NCI-H774 (cell line): ENCODE results near the gene NR1H2.
A peak's percentile ranks its signal among the peaks of the same experiment; 100 is the strongest.

ENCODE experiments used
- DNase-seq: peaks from one replicate; lab custom pipeline; 2025; lab: John Stamatoyannopoulos, UW

Gene NR1H2

GRCh38 chr19:50422397-50423278 lies 46.4 kb downstream of the NR1H2 start:
- DNase-seq = no peak

- DNase-seq = no peak
Measured at GRCh38 chr19:50423279-50424113, 47.2 kb downstream of the NR1H2 start.

- no peak for DNase-seq
Measured at GRCh38 chr19:50425581-50425980, 49.3 kb downstream of the NR1H2 start.

- DNase-seq = no peak
Measured at GRCh38 chr19:50427318-50427925, 51.2 kb downstream of the NR1H2 start.

- DNase-seq = no peak
Measured at GRCh38 chr19:50427997-50428425, 51.8 kb downstream of the NR1H2 start.

GRCh38 chr19:50428772-50429463 lies 52.7 kb downstream of the NR1H2 start:
- no peak for DNase-seq

- DNase-seq = no peak
Measured at GRCh38 chr19:50430888-50431342, 54.7 kb downstream of the NR1H2 start.

- DNase-seq = peak; percentile 66
Measured at GRCh38 chr19:50431343-50432220, 55.3 kb downstream of the NR1H2 start.

GRCh38 chr19:50432221-50433028 lies 56.2 kb downstream of the NR1H2 start, which contains the start of gene MYBPC2:
Gene MYBPC2, plus strand, starts transcription at chr19:50432892. Its CDS starts 62 bp downstream, at chr19:50432954.
- DNase-seq = no peak
